Measurements from ENCODE around the gene SLC25A20.
A peak's percentile ranks its signal among the peaks of the same experiment; 100 is the strongest.
"Not testable (repeated sequence)": the region's sequence is repeated elsewhere in the genome, so short reads cannot be mapped to it uniquely, and the experiment has no call there.

Gene SLC25A20, protein sequence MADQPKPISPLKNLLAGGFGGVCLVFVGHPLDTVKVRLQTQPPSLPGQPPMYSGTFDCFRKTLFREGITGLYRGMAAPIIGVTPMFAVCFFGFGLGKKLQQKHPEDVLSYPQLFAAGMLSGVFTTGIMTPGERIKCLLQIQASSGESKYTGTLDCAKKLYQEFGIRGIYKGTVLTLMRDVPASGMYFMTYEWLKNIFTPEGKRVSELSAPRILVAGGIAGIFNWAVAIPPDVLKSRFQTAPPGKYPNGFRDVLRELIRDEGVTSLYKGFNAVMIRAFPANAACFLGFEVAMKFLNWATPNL

DNA sequence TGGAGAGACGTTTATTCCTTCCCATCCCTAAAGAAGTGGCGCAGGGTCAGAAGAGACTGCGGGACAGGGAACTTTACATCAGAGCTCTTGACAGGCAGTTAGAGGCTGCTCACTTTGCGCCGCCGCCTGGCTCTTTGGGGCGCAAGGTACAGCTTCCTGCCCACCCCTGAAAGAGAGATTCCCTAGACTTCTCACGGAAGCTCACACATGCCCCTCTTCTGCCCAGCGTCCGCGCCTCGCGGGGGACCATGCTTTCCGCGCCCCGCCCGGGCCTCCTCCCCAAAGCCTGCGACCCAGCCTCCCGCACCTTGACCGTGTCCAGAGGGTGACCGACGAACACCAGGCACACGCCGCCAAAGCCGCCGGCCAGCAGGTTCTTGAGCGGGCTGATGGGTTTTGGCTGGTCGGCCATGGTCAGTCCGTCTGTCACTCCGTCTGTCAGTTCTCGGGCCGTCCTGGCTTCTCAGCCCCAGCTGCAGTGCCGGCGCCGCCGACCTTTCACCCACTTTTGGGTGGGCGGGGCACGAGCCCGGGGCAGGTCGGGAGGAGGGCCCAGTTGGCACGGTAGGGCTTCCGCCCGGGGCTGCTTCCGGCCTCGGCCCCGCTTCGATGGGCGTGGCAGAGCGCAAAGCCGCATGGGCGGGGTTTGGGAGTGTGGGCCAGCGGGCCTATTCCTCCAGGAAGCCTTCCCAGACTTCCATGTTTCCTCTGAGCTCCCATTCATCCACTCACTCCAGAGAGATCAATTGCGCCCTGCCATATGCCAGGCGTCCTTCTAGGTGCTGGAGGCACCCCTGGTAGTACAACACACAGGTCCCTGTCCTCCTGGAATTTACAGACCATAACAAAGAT lies at the start of gene SLC25A20:
TSS of gene SLC25A20 (minus strand) at position 500 of the 852 bp plus-strand sequence. CDS start at position 412, 88 bp downstream.
- peak; percentile 92 to 93 for DNase-seq (ENCODE audit: low read depth in 2 of 2)

DNA sequence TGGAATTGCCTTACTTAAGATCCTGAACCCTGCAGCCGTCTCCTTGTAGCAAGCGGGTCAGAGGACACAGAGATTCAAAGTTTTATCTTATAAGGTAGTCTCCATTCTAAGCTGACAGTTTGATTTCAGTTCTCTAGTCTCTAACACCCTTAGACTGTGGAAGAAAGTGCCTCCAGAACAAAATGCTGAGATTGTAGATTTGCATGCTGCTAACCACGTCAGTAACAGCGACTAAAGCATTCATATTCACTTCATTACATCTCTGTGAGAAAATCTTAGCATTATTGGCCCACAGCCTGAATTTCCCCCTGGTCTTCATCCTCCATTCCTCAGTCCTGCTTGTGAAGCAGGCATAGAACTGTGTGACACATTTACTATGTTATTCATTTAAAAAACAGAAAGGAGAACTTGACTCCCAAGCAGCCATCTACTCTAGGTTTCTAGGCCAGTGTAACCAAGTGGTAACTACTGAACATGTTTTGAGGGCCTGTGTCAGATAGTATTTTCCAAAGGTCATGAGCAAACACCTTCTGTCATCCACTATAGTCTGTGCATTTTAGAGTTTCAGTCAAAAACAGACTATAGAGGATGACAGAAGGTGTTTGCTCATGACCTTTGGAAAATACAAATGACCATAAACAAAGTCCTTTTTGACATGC lies 47.3 kb upstream of the SLC25A20 start:
- DNase-seq (ENCODE audit: low read depth in 2 of 2): no peak

DNA sequence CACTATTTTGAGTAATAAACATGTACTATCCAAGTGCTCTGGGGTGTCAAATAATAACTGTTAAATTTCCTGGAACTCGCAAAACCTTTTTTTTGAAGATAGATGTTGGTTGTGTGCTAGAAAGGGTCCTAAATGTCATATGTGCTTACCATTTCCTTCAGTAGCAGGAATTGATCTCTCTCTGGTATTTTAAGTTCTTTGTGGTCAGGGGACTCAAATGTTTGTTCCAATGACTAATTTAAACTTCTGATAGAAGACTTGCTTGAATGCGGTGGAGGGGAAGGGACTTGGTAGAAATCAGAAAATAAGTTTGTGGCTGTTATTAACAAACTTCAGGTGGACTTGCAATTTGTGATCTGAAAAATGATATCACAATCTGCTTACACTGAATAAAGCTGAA lies 46.8 kb upstream of the SLC25A20 start:
- no peak for DNase-seq (ENCODE audit: low read depth in 2 of 2)

DNA sequence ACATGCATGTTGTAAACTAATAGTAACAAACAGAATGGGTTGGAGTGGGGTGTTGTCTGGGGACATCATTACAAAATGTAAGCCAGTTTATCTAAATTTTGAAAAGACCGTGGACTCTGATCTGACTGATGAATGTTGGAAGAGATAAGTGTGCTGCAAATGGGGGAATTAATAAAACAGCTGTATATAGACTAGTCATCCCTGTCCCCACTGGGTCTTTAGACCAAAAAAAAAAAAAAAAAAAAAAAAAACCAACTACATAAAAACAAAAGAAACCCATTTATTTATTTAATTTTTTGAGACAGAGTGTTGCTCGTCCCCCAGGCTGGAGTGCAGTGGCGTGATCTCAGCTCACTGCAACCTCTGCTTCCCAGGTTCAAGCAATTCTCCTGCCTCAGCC lies 40.0 kb upstream of the SLC25A20 start:
- DNase-seq (ENCODE audit: low read depth in 2 of 2): no peak

DNA sequence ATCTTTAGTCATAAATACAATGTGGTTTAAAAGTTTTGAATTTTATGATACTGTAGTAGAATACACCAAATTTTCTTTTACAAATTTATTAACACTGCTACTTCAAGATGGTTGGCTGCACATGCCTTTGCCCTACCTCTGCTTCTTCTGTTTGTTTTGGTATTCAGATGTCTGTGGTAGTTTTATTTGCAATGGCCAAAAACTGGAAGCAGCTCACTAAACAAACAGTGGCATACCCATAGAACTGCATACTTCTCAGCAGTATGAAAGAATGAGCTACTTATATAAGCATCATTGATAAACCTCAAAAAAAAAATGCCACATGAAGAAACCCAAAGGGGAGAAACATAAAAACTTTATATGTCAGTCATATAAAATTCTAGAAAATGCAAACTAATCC lies 39.5 kb upstream of the SLC25A20 start:
- no peak for DNase-seq (ENCODE audit: low read depth in 2 of 2)

DNA sequence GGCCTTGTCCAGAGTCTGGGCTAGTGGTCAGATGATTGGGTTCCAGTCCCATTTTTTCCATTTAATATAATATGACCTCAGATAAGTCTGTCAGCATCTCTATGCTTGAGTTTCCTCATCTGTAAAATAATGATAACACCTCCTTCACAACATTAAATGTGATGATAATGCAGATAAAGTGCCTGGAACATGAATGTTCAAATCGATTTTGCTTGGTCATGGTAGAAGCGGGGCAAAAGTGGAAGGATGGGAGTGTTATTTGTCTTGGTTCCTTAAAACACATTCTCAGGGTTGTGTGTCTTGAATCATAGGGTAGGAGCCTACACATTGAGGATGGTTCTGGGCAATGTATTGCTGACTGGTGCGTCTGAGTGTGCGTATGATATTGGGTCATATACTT lies 36.8 kb upstream of the SLC25A20 start:
- DNase-seq (ENCODE audit: low read depth in 2 of 2): no peak

DNA sequence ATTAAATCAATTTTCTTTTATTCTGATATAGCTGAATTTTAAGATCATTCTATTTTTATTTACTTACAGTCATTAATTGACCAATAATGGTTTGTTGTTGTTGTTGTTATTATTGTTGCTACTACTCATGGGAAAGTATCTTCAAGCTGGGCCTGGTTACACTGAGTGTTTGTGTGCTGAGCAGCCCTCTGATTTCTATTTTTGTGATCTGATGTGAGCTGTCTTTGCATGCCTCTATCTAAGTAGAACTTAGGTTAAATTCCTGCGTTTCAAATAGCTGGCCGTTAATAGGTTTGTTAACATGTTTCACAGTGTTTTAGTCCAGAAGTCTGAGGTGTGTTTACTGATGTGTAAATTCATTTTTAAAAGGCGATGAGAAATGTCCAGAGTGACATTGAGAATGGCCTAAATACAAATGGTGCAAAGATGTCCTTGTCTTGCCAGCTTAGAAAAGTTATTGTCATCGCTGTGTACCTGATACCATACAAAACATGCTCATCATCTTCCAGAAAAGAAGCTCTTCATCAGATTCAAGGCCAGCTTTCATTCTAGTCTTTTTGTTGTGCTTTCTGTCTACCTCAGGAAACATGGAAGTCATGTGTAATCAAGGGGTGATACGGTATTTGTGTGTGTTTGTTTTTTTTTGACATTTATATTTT lies 35.8 kb upstream of the SLC25A20 start:
- DNase-seq (ENCODE audit: low read depth in 2 of 2): no peak

DNA sequence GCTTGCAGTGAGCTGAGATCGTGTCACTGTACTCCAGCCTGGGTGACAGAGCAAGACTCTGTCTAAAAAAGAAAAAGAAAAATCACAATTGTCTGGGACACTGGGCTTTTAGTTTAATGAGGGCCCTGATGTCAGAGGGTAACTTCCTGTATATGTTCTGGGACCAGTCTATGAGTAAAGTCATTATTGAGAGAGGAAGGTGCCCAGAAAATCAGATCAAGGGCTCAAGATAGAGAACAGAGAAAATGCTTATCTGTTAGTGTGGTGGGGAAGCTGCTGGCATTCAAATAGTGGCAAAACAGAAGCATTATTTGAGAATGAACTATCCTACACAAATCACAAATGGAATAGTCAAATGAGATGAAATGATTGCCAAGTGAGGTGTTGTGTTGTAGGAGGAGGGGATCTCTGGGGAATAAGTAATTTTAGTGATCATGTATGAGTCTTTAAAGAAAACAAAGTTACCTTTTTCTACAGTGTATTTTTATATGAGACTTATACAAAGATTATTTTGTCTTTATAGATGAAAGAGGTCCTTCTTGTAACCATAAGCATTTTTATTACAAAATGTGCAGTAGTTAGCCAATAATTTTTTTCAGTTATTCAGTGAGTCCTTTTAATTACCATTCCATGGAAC lies 33.4 kb upstream of the SLC25A20 start:
- DNase-seq (ENCODE audit: low read depth in 2 of 2): no peak

DNA sequence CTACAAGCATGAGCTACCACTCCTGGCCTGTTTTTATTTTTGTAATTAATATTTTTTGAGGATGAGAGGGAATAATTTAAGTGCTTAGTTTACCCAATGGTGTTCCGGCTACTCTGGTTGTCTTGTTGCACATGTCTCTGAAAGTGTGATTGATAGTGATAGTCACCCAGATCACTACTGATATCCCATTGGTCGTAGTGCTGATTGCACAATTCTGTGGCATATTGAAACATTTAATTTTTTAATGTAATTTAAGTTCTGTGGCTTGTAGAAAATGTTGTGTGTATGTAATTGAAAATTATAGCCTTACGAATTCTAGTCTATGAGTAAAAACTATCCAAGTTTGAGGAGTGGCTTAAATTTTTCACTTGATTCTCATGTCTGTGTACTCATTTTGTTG lies 31.9 kb upstream of the SLC25A20 start:
- no peak for DNase-seq (ENCODE audit: low read depth in 2 of 2)

DNA sequence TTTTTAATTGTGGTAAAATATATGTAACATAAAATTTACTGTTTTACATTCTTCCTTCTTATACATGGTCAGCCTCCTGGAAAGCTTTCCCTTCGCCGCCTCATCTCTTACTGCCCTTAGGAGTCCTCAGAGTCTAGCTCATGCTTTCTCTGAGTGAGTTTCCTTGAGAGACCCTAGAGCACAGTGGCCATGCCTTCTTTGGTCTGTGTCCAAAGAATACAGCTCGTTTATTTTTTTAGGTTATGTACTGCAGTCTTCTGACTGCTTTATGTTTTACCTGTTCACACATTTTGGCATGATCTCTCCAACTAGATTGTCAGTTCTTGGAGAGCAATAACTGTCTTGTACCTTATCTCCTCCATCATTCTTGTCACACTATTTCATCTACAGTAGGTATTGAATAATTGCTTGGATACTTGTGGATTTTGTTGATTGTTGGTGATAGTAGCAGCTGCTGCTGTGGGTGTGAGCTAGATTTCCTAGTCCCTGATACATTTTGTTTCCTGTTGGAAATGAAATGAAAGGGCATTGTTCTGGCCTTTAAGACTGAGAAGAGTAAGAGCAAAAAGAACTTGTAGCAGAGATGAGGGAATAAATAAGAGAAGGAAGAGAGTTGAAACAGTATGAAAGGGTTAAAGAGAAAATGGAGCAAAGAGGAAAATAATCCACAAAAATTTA lies 30.8 kb upstream of the SLC25A20 start:
- no peak for DNase-seq (ENCODE audit: low read depth in 2 of 2)

DNA sequence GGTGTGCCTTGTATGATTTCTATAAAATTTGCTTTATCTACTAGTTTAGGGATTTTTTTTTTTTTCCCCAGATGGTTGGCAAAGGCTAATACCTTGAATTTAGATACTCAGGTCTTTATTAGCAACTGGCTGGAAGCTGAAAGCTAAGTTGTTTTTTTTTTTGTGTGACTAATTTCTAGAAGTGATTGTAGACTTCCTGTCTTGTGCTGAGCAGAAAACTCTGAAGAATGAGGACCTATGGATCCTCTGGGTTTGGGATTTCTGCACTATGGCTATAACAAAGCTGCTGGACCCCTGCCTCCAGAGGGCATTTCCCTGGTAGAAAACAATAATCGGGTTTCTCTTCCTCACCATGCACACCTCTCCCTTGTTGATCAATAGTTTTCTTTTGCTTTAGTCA lies 30.0 kb upstream of the SLC25A20 start:
- DNase-seq (ENCODE audit: low read depth in 2 of 2): no peak

DNA sequence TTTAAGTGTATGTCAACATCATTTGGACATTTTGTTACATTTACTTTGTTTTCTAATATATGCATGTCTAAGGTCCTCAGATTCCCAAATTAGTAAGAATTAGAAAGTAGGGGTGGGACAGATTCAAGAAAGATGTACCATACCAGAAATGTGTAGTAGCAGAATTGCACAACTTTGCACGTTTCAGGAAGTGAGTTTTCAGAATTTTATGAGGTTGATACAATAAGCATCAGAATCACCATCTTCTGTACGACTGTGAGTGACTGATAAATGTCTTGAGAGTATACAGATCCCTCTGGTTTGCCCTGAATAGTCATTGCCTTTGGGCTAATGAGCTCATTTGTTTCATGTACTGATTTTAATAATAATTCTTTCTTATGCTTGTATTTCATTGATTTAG lies 29.2 kb upstream of the SLC25A20 start:
- no peak for DNase-seq (ENCODE audit: low read depth in 2 of 2)

DNA sequence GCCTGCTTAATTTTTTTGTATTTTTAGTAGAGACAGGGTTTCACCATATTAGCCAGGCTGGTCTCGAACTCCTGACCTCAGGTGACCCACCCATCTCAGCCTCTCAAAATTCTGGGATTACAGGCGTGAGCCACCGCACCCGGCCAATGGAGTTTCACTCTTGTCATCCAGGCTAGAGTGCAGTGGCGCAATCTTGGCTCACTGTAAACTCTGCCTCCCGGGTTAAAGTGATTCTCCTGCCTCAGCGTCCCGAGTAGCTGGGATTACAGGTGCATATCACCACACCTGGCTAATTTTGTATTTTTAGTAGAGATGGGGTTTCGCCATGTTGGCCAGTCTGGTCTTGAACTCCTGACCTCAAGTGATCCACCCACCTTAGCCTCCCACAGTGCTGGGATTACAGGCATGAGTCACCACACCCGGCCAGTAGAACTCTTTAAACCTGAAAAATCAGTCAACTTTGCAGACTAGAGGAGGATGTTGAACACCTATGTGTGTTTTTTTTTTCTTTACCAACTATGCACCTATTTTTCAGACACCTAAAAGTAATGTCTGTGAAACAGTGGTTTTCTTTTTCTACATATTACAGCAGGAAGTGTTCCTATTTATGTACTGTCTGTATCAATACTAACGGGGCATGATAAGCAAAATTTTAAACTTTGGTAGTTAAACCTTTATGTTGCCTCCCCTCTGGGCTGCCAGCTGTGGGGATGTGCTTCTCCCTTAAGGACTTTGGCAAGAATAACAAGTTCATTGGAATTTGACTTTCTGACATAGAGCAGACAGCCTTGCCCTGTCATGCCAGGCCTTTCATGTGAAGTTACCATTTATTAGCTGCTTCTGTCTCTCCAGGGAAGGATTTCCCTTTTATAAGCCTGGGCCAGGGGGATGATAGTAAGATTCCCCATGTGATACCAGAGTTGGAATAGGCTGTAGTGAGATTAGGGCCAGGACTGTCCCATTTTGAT lies 28.0 kb upstream of the SLC25A20 start:
- DNase-seq (ENCODE audit: low read depth in 2 of 2): peak in 1 of 2 donors; percentile 15

DNA sequence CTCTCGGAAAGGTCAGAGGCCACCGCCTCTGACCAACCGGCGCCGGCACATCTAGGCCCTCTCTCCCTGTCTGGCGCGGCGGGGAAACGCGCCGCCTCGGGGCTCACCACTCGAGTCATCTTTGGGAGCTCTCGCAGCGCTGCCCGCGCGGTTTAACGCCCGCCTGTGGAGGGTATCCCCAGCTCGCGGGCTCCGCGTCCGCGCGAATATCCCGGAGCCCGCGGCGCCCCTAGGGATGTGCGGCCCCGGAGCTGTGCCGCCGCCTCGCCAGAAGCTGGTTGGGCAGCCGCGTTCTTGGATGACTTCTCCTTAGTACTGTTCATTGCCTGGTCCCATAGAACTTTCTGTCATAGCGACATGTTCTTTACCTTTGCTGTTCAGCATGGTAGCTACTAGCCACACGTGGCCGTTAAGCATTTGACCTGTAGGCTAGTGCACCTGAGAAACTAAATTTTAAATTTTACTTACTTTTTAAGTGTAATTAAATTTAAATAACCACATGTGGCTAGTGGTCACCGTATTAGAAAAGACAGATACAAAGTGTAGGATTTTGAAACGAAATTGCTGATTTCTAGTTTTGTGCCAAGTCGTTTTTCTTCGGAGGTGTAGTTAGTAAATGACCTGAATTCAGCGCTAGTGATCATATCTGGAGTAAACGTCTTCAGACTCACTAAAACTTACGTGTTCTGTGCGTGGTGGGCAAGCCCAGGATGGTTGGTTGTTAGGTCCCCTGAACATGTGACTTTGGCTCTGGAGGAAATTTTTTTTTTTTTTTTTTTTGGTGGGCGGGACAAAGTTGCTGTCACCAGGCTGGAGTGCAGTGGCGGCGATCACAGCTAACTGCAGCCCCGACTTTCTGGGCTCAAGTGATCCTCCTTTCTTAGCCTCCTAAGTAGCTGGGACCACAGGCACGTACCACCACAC lies 20.8 kb upstream of the SLC25A20 start:
- peak; percentile 41 to 58 for DNase-seq (ENCODE audit: low read depth in 2 of 2)

DNA sequence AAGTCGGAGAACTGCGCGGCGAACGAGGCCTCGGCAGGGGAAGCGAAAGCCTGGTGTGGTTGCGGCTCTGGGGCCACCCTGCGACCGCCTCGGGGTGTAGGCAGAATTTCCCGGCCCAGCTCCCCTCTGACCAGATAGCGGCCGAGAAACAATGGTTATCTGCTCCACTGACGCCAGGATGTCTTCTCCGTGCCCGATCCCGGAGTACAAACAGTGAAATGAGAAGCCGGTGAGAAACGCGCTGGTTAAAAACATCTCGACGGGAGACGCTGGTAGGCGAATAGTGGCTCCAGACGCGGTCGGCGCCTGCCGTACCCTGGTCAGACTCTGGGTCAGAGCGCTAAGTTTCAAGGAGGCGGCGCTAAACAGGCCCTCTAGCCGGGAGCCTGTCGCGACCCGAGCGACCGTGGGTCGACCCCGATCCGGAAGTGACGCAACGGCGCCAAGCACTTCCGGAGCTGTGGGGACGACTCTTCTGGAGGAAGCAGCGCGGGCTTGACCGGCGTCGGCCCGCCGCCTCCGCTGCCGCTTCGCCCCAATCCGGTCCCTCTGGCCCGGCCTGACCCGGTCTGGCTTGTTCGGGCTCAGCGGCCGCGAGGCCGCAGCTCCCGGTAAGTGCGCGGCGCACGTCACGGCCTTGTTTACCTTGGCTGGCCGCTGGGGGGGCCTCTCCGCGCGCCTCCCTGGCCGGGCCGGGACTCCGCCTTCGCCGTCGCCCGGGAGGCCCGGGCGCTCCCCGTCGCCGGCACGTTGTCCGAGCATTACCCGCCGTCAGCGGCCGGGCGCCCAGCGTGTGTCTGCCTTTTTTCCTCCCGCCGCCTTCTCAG lies 19.9 kb upstream of the SLC25A20 start, which contains the start of gene ARIH2:
TSS of gene ARIH2 (plus strand) at position 455 of the 827 bp plus-strand sequence. CDS start 8,717 bp downstream, outside the sequence.
- peak; percentile 91 to 92 for DNase-seq (ENCODE audit: low read depth in 2 of 2)

DNA sequence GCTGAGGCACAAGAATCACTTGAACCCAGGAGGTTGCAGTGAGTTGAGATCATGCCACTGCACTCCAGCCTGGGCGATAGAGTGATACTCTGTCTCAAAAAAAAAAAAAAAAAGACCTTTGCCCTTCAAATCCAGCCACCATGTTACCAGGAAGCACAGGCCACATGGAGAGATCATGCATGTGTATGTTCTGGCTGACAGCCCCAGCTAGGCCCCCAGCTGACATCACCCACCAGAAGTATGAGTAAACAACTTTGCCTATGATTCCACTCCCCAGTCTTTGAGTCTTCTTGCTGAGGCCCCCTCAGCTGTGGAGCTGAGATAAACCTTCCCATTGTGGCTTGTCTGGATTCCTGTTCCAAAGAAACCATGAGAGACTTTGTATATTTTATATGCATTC lies 16.6 kb upstream of the SLC25A20 start:
- no peak for DNase-seq (ENCODE audit: low read depth in 2 of 2)

DNA sequence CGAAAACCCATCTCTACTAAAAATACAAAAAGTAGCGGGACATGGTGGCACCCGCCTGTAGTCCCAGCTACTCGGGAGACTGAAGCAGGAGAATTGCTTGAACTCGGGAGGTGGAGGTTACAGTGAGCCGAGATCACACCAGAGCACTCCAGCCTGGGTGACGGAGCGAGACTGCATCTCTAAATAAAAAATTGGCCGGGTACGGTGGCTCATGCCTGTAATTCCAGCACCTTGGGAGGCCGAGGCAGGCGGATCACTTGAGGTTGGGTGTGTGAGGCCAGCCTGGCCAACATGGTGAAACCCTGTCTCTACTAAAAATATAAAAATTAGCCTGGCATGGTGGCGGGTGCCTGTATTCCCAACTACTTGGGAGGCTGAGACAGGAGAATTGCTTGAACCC lies 8.3 kb upstream of the SLC25A20 start:
- not testable (repeated sequence) for DNase-seq (ENCODE audit: low read depth in 2 of 2)

DNA sequence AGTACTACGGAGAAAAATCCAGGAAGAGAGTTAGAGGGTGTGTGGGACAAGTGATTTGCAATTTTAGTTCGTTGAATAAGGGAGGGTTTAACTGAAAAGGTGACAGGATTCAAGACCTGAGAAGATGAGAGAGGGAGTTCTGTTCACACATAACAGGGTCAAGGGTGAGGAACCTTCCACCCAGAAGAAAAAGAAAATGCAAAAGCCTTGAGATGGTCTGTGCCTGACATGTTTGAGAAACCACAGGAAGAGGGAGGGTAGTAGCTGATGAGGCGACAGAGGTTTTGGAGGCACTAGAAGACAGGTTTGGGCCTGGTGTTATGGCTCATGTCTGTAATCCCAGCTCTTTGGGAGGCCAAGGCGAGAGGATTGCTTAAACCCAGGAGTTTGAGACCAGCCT lies 591 bp upstream of the SLC25A20 start:
- no peak for DNase-seq (ENCODE audit: low read depth in 2 of 2)

All from stimulated activated CD8-positive, alpha-beta memory T cell treated with anti-CD3 and anti-CD28 coated beads, Interleukin-15, amount 100 ng/mL, for 48 hours (primary cell).